ENCODE results near the gene GABBR2. TPM values are rescaled to one million over a fixed set of nuclear protein-coding genes. Genes with fewer than 3 reads are reported as not detected.

GABBR2 gene
- total and polyA plus RNA-seq, 9 of the 15 experiments (the other 6 are each of a cell fraction or from before 2014, with no cell fraction given): 0.15 to 1.9 (median 0.32) TPM

GRCh38 chr9:98315551-98316060 is 393.1 kb downstream of the GABBR2 start (continued):
- TF ChIP-seq PRDM10 (IDR thresholded peaks at IDR 0.05; ENCODE audit: partially characterized antibody) (peak; percentile 29), KLF13 (tag; IDR thresholded peaks at IDR 0.05; ENCODE audit: borderline replicate concordance, low read depth) (no peak), KAT7 (CRISPR knock-in tag; IDR thresholded peaks at IDR 0.05; ENCODE audit: borderline replicate concordance) (peak; percentile 67; the same call in 1 of the 2 replicates), ZNF24 (IDR thresholded peaks at IDR 0.05) (peak; percentile 63), HDAC8 (tag; IDR thresholded peaks at IDR 0.05) (no peak), ESRRA (IDR thresholded peaks at IDR 0.05; ENCODE audit: borderline replicate concordance, low read depth) (0 out of 2 replicates have a peak, but pooled peaks have one; percentile 41), LARP7 (IDR thresholded peaks at IDR 0.05) (no peak), ZNF263 (CRISPR knock-in tag; IDR thresholded peaks at IDR 0.05; ENCODE audit: borderline replicate concordance) (peak; percentile 64; the same call in 1 of the 2 replicates), ZNF212 (CRISPR knock-in tag; IDR thresholded peaks at IDR 0.05) (no peak), PRMT5 (CRISPR knock-in tag; IDR thresholded peaks at IDR 0.05) (no peak), ZNF398 (CRISPR knock-in tag; IDR thresholded peaks at IDR 0.05) (no peak), BHLHE40 (IDR thresholded peaks at IDR 0.05; ENCODE audit: low read length) (peak; percentile 20; the same call in 1 of the 2 replicates), ATF7 (IDR thresholded peaks at IDR 0.05) (peak; percentile 38; the same call in 1 of the 2 replicates), RAD51 (IDR thresholded peaks at IDR 0.05; ENCODE audit: borderline replicate concordance, low read depth) (no peak), CTBP1 (IDR thresholded peaks at IDR 0.05; ENCODE audit: borderline replicate concordance) (peak; percentile 69; the same call in 1 of the 2 replicates), HDAC1 (IDR thresholded peaks at IDR 0.05) (peak in 1 of 2 experiments; percentile 19; a peak in 1 of 4 replicates), RBM14 (IDR thresholded peaks at IDR 0.05; ENCODE audit: borderline replicate concordance, insufficient read depth, low read depth, low read length) (no peak), RBM34 (IDR thresholded peaks at IDR 0.05; ENCODE audit: borderline replicate concordance, insufficient read depth, low read length) (no peak), TFE3 (CRISPR knock-in tag; IDR thresholded peaks at IDR 0.05) (no peak), ZKSCAN3 (CRISPR knock-in tag; IDR thresholded peaks at IDR 0.05) (no peak), SMC3 (conservative IDR thresholded peaks at IDR 0.05; ENCODE audit: insufficient read depth, low read depth, low read length) (peak; percentile 98), FOSL1 (tag; conservative IDR thresholded peaks at IDR 0.05) (no peak; the same call in 1 of the 2 replicates)

Measured in K562 (cell line).